ENCODE data around the gene SYMPK.

The SYMPK gene

DNA sequence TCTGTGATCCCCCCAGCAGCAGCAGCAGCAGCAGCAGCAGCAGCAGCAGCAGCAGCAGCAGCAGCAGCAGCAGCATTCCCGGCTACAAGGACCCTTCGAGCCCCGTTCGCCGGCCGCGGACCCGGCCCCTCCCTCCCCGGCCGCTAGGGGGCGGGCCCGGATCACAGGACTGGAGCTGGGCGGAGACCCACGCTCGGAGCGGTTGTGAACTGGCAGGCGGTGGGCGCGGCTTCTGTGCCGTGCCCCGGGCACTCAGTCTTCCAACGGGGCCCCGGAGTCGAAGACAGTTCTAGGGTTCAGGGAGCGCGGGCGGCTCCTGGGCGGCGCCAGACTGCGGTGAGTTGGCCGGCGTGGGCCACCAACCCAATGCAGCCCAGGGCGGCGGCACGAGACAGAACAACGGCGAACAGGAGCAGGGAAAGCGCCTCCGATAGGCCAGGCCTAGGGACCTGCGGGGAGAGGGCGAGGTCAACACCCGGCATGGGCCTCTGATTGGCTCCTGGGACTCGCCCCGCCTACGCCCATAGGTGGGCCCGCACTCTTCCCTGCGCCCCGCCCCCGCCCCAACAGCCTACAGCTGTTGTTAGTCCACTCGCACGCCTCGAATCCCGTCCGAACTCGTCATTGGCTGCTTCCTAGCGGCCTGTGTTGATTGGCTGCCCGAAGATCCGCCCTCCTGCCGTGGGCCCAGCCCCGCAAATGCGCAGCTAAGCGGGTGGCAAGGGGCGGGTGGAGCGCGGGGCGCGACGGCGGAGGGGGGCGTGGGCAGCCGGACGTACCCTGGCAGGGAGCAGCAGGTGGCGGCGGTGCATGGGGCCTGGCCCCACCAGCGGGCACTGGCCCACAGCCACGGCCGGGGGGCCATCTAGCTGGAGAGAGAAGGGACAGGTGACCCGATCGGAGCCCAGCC is 92.5 kb downstream of the SYMPK start (continued):
- TF ChIP-seq, protein P1, sequence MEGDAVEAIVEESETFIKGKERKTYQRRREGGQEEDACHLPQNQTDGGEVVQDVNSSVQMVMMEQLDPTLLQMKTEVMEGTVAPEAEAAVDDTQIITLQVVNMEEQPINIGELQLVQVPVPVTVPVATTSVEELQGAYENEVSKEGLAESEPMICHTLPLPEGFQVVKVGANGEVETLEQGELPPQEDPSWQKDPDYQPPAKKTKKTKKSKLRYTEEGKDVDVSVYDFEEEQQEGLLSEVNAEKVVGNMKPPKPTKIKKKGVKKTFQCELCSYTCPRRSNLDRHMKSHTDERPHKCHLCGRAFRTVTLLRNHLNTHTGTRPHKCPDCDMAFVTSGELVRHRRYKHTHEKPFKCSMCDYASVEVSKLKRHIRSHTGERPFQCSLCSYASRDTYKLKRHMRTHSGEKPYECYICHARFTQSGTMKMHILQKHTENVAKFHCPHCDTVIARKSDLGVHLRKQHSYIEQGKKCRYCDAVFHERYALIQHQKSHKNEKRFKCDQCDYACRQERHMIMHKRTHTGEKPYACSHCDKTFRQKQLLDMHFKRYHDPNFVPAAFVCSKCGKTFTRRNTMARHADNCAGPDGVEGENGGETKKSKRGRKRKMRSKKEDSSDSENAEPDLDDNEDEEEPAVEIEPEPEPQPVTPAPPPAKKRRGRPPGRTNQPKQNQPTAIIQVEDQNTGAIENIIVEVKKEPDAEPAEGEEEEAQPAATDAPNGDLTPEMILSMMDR (tag by site-specific recombination; IDR thresholded peaks at IDR 0.05) = peak; percentile 97
- peak; percentile 87 for TF ChIP-seq ZBTB48 (tag by site-specific recombination; IDR thresholded peaks at IDR 0.05)
- 0 out of 2 replicates have a peak, but pooled peaks have one; percentile 55 for TF ChIP-seq ZNF660 (tag by site-specific recombination; IDR thresholded peaks at IDR 0.05)
- TF ChIP-seq, protein P2, sequence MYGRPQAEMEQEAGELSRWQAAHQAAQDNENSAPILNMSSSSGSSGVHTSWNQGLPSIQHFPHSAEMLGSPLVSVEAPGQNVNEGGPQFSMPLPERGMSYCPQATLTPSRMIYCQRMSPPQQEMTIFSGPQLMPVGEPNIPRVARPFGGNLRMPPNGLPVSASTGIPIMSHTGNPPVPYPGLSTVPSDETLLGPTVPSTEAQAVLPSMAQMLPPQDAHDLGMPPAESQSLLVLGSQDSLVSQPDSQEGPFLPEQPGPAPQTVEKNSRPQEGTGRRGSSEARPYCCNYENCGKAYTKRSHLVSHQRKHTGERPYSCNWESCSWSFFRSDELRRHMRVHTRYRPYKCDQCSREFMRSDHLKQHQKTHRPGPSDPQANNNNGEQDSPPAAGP (tag by site-specific recombination; IDR thresholded peaks at IDR 0.05) = 0 out of 2 replicates have a peak, but pooled peaks have one; percentile 12
- TF ChIP-seq ZNF341 (tag by site-specific recombination; IDR thresholded peaks at IDR 0.05; ENCODE audit: low read depth) = peak; percentile 95
- peak; percentile 45; the same call in 1 of the 2 replicates for TF ChIP-seq ZFP37 (tag by site-specific recombination; IDR thresholded peaks at IDR 0.05)
- no peak for TF ChIP-seq SETDB1 (IDR thresholded peaks at IDR 0.05; ENCODE audit: insufficient read length, low read length)
- TF ChIP-seq, protein P3, sequence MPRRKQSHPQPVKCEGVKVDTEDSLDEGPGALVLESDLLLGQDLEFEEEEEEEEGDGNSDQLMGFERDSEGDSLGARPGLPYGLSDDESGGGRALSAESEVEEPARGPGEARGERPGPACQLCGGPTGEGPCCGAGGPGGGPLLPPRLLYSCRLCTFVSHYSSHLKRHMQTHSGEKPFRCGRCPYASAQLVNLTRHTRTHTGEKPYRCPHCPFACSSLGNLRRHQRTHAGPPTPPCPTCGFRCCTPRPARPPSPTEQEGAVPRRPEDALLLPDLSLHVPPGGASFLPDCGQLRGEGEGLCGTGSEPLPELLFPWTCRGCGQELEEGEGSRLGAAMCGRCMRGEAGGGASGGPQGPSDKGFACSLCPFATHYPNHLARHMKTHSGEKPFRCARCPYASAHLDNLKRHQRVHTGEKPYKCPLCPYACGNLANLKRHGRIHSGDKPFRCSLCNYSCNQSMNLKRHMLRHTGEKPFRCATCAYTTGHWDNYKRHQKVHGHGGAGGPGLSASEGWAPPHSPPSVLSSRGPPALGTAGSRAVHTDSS (tag by site-specific recombination; IDR thresholded peaks at IDR 0.05) = no peak
- TF ChIP-seq, protein P4, sequence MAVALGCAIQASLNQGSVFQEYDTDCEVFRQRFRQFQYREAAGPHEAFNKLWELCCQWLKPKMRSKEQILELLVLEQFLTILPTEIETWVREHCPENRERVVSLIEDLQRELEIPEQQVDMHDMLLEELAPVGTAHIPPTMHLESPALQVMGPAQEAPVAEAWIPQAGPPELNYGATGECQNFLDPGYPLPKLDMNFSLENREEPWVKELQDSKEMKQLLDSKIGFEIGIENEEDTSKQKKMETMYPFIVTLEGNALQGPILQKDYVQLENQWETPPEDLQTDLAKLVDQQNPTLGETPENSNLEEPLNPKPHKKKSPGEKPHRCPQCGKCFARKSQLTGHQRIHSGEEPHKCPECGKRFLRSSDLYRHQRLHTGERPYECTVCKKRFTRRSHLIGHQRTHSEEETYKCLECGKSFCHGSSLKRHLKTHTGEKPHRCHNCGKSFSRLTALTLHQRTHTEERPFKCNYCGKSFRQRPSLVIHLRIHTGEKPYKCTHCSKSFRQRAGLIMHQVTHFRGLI (tag by site-specific recombination; IDR thresholded peaks at IDR 0.05) = peak; percentile 39; the same call in 1 of the 2 replicates
- TF ChIP-seq, protein P5, sequence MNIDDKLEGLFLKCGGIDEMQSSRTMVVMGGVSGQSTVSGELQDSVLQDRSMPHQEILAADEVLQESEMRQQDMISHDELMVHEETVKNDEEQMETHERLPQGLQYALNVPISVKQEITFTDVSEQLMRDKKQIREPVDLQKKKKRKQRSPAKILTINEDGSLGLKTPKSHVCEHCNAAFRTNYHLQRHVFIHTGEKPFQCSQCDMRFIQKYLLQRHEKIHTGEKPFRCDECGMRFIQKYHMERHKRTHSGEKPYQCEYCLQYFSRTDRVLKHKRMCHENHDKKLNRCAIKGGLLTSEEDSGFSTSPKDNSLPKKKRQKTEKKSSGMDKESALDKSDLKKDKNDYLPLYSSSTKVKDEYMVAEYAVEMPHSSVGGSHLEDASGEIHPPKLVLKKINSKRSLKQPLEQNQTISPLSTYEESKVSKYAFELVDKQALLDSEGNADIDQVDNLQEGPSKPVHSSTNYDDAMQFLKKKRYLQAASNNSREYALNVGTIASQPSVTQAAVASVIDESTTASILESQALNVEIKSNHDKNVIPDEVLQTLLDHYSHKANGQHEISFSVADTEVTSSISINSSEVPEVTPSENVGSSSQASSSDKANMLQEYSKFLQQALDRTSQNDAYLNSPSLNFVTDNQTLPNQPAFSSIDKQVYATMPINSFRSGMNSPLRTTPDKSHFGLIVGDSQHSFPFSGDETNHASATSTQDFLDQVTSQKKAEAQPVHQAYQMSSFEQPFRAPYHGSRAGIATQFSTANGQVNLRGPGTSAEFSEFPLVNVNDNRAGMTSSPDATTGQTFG (tag by site-specific recombination; IDR thresholded peaks at IDR 0.05; ENCODE audit: borderline replicate concordance) = no peak
- TF ChIP-seq GFI1B (tag by site-specific recombination; IDR thresholded peaks at IDR 0.05) = no peak
- TF ChIP-seq IKZF3 (tag by site-specific recombination; IDR thresholded peaks at IDR 0.05) = peak; percentile 34; the same call in 1 of the 2 replicates
- TF ChIP-seq ZNF600 (tag by site-specific recombination; IDR thresholded peaks at IDR 0.05) = peak; percentile 61
- TF ChIP-seq ZNF335 (tag by site-specific recombination; conservative IDR thresholded peaks at IDR 0.05) = peak; percentile 80
- peak; percentile 70; the same call in 1 of the 2 replicates for TF ChIP-seq ZNF610 (tag by site-specific recombination; IDR thresholded peaks at IDR 0.05; ENCODE audit: borderline replicate concordance)
- TF ChIP-seq, protein P6, sequence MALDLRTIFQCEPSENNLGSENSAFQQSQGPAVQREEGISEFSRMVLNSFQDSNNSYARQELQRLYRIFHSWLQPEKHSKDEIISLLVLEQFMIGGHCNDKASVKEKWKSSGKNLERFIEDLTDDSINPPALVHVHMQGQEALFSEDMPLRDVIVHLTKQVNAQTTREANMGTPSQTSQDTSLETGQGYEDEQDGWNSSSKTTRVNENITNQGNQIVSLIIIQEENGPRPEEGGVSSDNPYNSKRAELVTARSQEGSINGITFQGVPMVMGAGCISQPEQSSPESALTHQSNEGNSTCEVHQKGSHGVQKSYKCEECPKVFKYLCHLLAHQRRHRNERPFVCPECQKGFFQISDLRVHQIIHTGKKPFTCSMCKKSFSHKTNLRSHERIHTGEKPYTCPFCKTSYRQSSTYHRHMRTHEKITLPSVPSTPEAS (tag by site-specific recombination; IDR thresholded peaks at IDR 0.05) = no peak; the same call in 1 of the 2 replicates
- TF ChIP-seq, protein P7, sequence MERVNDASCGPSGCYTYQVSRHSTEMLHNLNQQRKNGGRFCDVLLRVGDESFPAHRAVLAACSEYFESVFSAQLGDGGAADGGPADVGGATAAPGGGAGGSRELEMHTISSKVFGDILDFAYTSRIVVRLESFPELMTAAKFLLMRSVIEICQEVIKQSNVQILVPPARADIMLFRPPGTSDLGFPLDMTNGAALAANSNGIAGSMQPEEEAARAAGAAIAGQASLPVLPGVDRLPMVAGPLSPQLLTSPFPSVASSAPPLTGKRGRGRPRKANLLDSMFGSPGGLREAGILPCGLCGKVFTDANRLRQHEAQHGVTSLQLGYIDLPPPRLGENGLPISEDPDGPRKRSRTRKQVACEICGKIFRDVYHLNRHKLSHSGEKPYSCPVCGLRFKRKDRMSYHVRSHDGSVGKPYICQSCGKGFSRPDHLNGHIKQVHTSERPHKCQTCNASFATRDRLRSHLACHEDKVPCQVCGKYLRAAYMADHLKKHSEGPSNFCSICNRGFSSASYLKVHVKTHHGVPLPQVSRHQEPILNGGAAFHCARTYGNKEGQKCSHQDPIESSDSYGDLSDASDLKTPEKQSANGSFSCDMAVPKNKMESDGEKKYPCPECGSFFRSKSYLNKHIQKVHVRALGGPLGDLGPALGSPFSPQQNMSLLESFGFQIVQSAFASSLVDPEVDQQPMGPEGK (tag by site-specific recombination; IDR thresholded peaks at IDR 0.05) = peak; percentile 79

All from HEK293 (cell line).